ENCODE results near the gene MPRIP.

DNA sequence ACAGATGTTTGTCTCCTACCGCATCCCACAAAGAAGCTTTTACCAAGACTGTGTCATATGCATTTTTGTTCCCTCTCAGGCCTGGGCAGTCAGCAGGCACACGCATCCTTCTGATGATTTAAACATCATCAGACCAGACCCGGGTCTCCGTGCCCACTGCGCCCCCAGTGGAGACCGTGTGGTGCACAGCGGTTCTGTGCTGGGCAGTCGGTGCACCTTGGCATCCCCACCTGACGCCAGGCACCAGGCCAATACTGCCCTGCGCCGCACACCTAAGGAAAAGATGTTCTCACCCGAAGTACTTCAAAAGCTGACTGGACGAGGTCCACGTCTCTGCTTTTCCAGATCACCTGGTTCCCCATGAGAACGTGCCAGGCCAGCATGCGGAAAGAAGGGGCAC, 174.5 kb downstream of the MPRIP start:
- TF ChIP-seq POLR2A (IDR thresholded peaks at IDR 0.05; ENCODE audit: low read depth, low read length) (no peak), TAF1 (IDR thresholded peaks at IDR 0.05; ENCODE audit: low read depth, low read length) (no peak), POLR2AphosphoS5 (IDR thresholded peaks at IDR 0.05; ENCODE audit: low read depth, low read length) (no peak), PAX5 (IDR thresholded peaks at IDR 0.05; ENCODE audit: insufficient read depth, low read length, severe bottlenecking) (no peak)
